ENCODE measurements around the gene FIBP. TPM values are rescaled to one million over a fixed set of nuclear protein-coding genes. Genes with fewer than 3 reads are reported as not detected.

The FIBP gene
- total RNA-seq, 1 experiment from 2014 or later = 149 TPM

- DNase-seq (ENCODE audit: low read depth) = peak; percentile 83
These were observed 3.2 kb upstream of the FIBP start for GRCh38 chr11:65891219-65892136.

GRCh38 chr11:65890324-65891218 is 2.3 kb upstream of the FIBP start, which contains the start of gene CCDC85B:
Gene CCDC85B, plus strand, starts transcription at chr11:65890673. Its CDS starts 111 bp downstream, at chr11:65890784.
- DNase-seq (ENCODE audit: low read depth) = peak; percentile 94

GRCh38 chr11:65887723-65888162 is 528 bp downstream of the FIBP start:
- no peak for DNase-seq (ENCODE audit: low read depth)

- DNase-seq (ENCODE audit: low read depth) = no peak
These were observed 1.2 kb downstream of the FIBP start for GRCh38 chr11:65886826-65887722.

GRCh38 chr11:65885808-65886536 is 2.3 kb downstream of the FIBP start:
- DNase-seq (ENCODE audit: low read depth) = no peak

GRCh38 chr11:65885231-65885630 is 3.0 kb downstream of the FIBP start:
- DNase-seq (ENCODE audit: low read depth) = no peak

- peak; percentile 71 for DNase-seq (ENCODE audit: low read depth)
These were observed 3.6 kb downstream of the FIBP start for GRCh38 chr11:65884716-65885092.

- no peak for DNase-seq (ENCODE audit: low read depth)
These were observed 4.2 kb downstream of the FIBP start for GRCh38 chr11:65883786-65884715.

GRCh38 chr11:65883058-65883761 is 5.1 kb downstream of the FIBP start:
- no peak for DNase-seq (ENCODE audit: low read depth)

GRCh38 chr11:65882120-65883057 is 5.9 kb downstream of the FIBP start:
- no peak for DNase-seq (ENCODE audit: low read depth)

GRCh38 chr11:65880844-65881421 is 7.3 kb downstream of the FIBP start:
- DNase-seq (ENCODE audit: low read depth) = peak; percentile 88

GRCh38 chr11:65880027-65880426 is 8.2 kb downstream of the FIBP start:
- no peak for DNase-seq (ENCODE audit: low read depth)

- no peak for DNase-seq (ENCODE audit: low read depth)
These were observed 8.7 kb downstream of the FIBP start, which contains the start of gene CTSW for GRCh38 chr11:65879617-65880016. Gene CTSW, plus strand, starts transcription at chr11:65879837. Its CDS starts 18 bp downstream, at chr11:65879855.

GRCh38 chr11:65873318-65874156 is 14.7 kb downstream of the FIBP start:
- DNase-seq (ENCODE audit: low read depth) = peak; percentile 87

- peak; percentile 23 for DNase-seq (ENCODE audit: low read depth)
These were observed 15.5 kb downstream of the FIBP start, which contains the start of gene EFEMP2 for GRCh38 chr11:65872586-65873317. Gene EFEMP2, minus strand, starts transcription at chr11:65872800. Its CDS starts 446 bp downstream, at chr11:65872354.

Data from M059J (cell line).